ENCODE results near the gene KLK14.

GRCh38 chr19:51070334-51071094 is 12.2 kb downstream of the KLK14 start:
- no peak for TF ChIP-seq CTCF (IDR thresholded peaks at IDR 0.05; ENCODE audit: insufficient read depth, low read depth, low read length)
- TF ChIP-seq EZH2 (IDR thresholded peaks at IDR 0.05; ENCODE audit: insufficient read depth, low read length): no peak

Measured in astrocyte (in vitro differentiated cells and primary cell).